WI38 (cell line): ENCODE results near the gene TNNT1.
"Not testable (repeated sequence)": the region's sequence is repeated elsewhere in the genome, so short reads cannot be mapped to it uniquely, and the experiment has no call there.

Source experiments
- H3K4me3 ChIP-seq: 2 replicates; pipeline ENCODE4 v1.5.1; 2011; ENCODE audit warnings: low read depth, mild to moderate bottlenecking, control low read depth, low read length
- TF ChIP-seq, protein P1 (sequence below): IDR thresholded peaks from 2 replicates; pipeline ENCODE4 v1.5.1; 2012; ENCODE audit warnings: low read depth, mild to moderate bottlenecking, control low read depth, low read length

The TNNT1 gene

GRCh38 chr19:55158423-55158822 is 9.4 kb upstream of the TNNT1 start:
- TF ChIP-seq, protein P1, sequence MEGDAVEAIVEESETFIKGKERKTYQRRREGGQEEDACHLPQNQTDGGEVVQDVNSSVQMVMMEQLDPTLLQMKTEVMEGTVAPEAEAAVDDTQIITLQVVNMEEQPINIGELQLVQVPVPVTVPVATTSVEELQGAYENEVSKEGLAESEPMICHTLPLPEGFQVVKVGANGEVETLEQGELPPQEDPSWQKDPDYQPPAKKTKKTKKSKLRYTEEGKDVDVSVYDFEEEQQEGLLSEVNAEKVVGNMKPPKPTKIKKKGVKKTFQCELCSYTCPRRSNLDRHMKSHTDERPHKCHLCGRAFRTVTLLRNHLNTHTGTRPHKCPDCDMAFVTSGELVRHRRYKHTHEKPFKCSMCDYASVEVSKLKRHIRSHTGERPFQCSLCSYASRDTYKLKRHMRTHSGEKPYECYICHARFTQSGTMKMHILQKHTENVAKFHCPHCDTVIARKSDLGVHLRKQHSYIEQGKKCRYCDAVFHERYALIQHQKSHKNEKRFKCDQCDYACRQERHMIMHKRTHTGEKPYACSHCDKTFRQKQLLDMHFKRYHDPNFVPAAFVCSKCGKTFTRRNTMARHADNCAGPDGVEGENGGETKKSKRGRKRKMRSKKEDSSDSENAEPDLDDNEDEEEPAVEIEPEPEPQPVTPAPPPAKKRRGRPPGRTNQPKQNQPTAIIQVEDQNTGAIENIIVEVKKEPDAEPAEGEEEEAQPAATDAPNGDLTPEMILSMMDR: no peak
- H3K4me3 ChIP-seq: no peak overlapping the region

GRCh38 chr19:55157064-55157908 is 8.3 kb upstream of the TNNT1 start, which contains the start of gene TNNI3:
Gene TNNI3, minus strand, starts transcription at chr19:55157732. Its CDS starts 143 bp downstream, at chr19:55157589.
- H3K4me3 ChIP-seq: no peak within 1 kb of the TSS
- TF ChIP-seq, protein P1: no peak

GRCh38 chr19:55156202-55157063 is 7.4 kb upstream of the TNNT1 start:
- H3K4me3 ChIP-seq: no peak overlapping the region
- TF ChIP-seq, protein P1: no peak

DNA sequence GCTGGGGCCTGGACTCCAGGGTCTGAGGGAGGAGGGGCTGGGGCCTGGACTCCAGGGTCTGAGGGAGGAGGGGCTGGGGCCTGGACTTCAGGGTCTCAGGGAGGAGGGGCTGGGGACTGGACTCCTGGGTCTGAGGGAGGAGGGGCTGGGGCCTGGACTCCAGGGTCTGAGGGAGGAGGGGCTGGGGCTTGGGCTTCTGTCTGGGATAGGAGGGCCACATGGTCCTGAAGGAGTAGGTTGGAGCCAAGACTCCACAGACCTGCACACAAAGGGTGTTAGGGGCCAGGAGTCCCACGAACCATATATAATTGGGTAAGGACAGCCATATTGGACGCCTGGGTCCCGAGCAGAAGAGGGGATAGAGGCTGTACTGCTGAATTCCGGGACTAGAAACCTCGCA is 6.8 kb upstream of the TNNT1 start:
- not testable (repeated sequence) for H3K4me3 ChIP-seq

DNA sequence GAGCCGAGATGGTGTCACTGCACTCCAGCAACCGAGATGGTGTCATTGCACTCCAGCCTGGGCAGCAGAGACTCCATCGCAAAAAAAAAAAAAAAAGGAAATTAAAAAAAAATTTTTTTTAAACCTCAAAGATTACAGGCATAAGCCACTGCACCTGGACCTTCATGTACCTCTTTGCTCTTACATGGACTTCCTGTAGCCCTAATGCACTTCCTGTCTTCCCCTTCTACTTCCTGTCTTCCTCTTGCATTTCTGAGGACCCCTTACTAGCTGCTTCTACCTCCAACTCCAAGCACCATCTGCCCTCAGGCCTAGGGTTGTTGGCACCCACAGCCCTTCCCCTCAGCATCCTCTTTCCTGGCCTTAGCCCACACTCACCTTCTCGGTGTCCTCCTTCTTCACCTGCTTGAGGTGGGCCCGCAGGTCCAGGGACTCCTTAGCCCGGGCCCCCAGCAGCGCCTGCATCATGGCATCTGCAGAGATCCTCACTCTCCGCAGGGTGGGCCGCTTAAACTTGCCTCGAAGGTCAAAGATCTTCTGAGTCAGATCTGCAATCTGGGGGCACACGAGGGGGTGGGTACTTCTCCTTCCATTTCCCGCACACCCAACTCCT is 4.8 kb upstream of the TNNT1 start:
- TF ChIP-seq, protein P1: no peak
- H3K4me3 ChIP-seq: no peak overlapping the region

DNA sequence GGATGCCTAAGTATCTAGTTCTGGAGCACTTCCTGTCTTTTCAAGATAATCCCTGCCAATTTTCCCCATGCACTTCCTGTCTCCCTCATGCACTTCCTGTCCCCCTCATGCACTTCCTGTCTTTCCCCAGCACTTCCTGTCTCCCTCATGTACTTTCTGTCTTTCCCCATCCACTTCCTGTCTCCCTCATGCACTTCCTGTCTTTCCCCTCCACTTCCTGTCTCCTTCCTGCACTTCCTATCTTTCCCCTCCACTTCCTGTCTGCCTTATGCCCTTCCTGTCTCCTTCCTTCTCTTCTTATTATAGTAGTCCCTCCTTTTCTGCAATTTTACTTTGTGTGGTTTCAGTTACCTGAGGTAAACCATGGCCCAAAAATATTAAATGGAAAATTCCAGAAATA is 3.0 kb upstream of the TNNT1 start:
- no peak overlapping the region for H3K4me3 ChIP-seq
- TF ChIP-seq, protein P1: no peak

GRCh38 chr19:55147545-55148251 is 1.3 kb downstream of the TNNT1 start:
- TF ChIP-seq, protein P1: no peak
- no peak overlapping the region for H3K4me3 ChIP-seq
